ENCODE data around the gene PTAR1.

Gene PTAR1

GRCh38 chr9:69748304-69748703 is 11.5 kb downstream of the PTAR1 start:
- DNase-seq = no peak

GRCh38 chr9:69746859-69747560 is 12.8 kb downstream of the PTAR1 start:
- DNase-seq = no peak

GRCh38 chr9:69745716-69746437 is 13.9 kb downstream of the PTAR1 start:
- no peak for DNase-seq

- no peak for DNase-seq
Measured at GRCh38 chr9:69744688-69745380, 15.0 kb downstream of the PTAR1 start.

DNA sequence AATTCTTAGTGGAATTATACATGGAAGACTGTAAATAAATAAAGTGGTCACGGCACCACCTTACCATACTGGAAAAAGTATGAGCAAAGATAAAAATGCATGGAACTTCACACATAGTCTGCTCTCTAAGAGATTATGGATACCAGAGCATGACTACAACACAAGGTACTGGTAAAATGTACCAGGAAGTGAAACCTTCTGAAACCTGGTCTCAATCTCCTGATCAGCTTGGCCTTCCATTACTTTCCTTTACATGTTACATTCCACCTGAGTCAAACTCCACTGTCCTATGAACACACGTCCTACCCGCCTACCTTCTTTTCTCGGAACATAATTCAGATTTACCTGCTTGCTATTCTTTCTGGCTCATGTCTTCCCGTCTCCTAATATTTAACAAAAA is 15.9 kb downstream of the PTAR1 start:
- DNase-seq = no peak

- no peak for DNase-seq
Measured at GRCh38 chr9:69740872-69741505, 18.8 kb downstream of the PTAR1 start.

- no peak for DNase-seq
Measured at GRCh38 chr9:69731348-69731747, 28.5 kb downstream of the PTAR1 start.

- DNase-seq = no peak
Measured at GRCh38 chr9:69719983-69720382, 39.8 kb downstream of the PTAR1 start.

DNA sequence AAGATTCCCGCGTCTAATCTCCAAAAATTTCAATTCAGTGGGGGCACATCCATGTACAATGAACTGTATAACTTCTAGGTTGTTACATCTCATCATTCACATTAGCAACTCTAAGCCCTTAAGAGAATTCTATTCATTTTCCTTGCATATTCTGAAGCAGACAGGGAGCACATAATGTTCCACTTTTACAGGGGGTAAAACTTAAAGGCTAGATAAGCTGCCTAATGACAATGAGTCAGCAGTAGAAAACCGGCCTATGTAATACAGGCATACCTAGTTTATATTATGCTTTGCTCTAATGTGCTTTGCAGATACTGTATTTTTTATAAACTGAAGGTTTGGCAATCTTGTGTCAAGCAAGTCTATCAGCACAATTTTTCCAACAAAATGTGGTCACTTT is 40.4 kb downstream of the PTAR1 start:
- DNase-seq = no peak

- no peak for DNase-seq
Measured at GRCh38 chr9:69718218-69718617, 41.6 kb downstream of the PTAR1 start.

DNA sequence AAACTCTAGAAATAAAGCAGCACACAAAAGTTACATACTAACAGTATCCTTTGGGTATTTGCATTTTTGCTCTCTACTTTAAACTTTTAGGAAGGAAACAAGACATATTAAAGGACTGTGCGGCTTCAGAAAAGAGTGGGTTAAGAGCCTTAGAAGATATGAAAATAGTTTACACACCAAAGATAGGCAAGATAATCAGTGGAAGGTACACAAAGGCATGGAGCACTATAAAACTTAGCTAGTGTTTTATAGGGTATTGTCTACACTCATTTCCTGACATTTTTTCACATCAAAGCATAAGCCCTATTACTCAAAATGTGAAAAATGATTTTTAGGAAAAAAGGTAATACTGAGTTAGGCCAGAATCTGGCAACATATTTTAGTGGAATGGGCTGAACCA is 44.0 kb downstream of the PTAR1 start:
- no peak for DNase-seq

GRCh38 chr9:69715096-69715495 is 44.7 kb downstream of the PTAR1 start:
- no peak for DNase-seq

- no peak for DNase-seq
Measured at GRCh38 chr9:69697475-69697874, 62.3 kb downstream of the PTAR1 start.

DNA sequence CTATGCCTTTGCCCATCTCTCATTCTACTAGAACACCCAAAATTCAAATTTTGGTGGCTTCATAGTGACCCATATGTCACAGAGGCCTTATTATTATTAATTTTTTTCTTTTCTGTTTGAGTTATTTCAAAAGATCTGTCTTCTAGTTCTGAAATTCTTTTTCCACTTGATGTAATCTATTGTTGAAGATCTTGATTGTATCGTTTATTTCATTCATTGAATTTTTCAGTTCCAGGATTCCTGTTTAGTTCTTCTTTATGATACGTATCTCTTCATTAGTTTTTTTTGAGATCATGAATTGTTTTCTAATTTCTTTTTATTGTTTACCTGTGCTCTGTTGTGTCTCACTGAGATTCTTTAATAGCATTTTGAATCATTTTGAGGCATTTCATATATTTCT is 63.0 kb downstream of the PTAR1 start:
- DNase-seq = no peak

DNA sequence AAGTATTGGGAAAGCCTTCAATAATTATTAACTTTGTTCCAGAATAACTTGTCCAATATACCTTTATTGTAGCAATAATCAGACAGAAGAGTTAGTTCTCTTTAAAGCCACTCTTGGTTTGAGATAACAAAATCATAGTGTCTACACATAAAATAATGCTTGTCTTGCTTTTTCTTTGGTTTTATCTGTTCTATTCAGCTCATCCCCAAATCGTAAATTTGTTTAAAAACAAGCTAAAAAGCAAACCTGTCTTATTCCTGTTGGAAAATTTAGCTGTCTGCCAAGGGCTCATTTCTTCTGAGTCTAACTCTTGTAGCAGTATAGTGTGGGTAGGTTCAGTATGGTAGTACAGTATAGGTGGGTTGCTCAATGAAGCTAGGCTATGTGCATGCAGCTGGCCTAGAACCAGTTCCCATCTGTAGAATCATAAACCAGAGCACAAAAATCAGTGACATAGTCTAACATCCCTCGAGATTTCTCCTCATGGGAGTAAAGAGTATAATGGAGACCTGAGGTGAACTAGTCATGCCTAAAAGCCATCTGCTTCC is 69.7 kb downstream of the PTAR1 start:
- DNase-seq = no peak

- DNase-seq = no peak
Measured at GRCh38 chr9:69683927-69684326, 75.9 kb downstream of the PTAR1 start.

- DNase-seq = no peak
Measured at GRCh38 chr9:69678843-69679538, 80.8 kb downstream of the PTAR1 start.

GRCh38 chr9:69677931-69678330 is 81.9 kb downstream of the PTAR1 start:
- no peak for DNase-seq

GRCh38 chr9:69675563-69675962 is 84.2 kb downstream of the PTAR1 start:
- DNase-seq = no peak

DNA sequence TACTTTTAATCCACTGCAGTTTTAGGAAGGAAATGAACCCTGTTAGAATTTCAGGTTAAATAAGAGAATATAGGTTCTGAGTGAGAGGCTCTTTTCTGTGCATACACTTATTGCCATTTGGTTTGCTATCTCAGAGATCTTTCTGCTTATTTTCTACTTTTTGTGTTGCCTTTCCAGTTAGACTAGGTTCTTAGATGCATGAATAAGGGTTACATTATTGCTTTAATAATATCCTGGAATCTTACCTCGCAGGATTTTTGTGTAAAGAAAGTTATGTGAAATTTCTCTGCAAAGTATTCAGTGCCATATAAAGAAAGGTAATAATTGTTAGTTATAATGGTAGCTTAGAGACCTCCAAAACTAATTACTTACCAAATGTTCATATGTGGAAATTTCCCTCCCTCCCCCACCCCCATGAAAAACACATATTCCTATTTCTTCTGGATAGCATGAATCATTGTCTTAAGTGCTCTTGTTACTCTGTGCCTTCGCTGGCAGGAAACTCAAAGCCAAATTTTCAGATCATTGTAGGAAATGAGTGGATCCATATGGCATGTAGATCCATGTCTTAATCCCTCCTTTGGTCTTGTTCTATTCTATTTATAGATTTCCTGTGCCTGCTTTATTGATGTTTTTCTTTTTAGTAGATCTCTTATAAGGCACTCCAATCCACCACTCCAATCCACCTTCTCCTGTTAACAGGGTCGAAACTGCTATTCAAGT is 84.9 kb downstream of the PTAR1 start:
- DNase-seq = no peak

- DNase-seq = no peak
Measured at GRCh38 chr9:69674112-69674685, 85.6 kb downstream of the PTAR1 start.

DNA sequence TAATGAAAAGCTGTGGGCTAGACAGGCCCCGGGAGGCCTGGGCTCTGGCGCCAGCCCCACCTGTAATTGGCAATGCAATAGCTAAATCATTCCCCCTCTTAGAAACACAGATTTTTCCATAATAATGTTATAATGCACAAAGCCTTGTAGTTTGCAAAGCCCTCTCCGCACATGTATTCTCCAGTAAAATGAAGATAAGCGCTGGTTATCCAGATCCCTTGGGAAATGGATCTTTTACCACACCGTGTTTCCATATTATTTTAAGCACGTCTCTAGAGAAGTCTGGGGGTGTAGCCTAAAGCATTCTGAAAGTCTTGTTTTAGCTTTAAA is 86.5 kb downstream of the PTAR1 start:
- no peak for DNase-seq
